H54 (cell line): Measurements from ENCODE around the gene NF1.
"Not testable (repeated sequence)": the region's sequence is repeated elsewhere in the genome, so short reads cannot be mapped to it uniquely, and the experiment has no call there.

Source experiments
- DNase-seq: peaks from one replicate; pipeline ENCODE4 v3.0.0; 2011; ENCODE audit warnings: low spot score, mixed read lengths; ENCODE audit not compliant: insufficient read length
- FAIRE-seq: peaks from 3 replicates; lab custom pipeline; 2011; peaks lifted over from hg19 to GRCh38; lab: Jason Lieb, UNC
- POLR2A ChIP-seq: IDR thresholded peaks from 2 replicates; pipeline ENCODE4 v1.6.1; 2011; ENCODE audit warnings: low read depth, mild to moderate bottlenecking, low read length

NF1 gene

DNA sequence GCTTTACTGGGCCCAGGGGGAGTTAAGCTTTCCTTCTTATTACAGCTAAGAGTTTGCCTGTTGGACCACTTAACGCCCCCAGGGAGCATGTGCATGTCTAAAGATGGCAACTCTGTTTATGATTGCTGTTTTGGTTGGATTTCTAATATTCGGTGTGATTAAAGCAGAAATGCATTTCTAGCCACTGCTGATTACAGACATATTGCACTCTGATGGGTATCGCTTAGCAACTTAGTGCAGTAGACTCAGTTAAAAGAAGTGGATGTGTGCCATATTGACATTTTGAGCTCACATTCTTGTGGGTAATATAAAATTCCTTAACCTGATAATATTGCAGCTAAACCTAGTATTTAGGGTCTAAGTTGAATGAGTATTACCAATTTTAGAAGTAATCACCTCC, 4.2 kb downstream of the NF1 start:
- no peak for TF ChIP-seq POLR2A
- no peak for FAIRE-seq
- DNase-seq: no peak

GRCh38 chr17:31100840-31101459, 6.2 kb downstream of the NF1 start:
- TF ChIP-seq POLR2A: no peak
- DNase-seq (no peak), FAIRE-seq (no peak)

- DNase-seq: no peak
- no peak for FAIRE-seq
- no peak for TF ChIP-seq POLR2A
Observed at GRCh38 chr17:31101943-31102342, 7.2 kb downstream of the NF1 start.

GRCh38 chr17:31105991-31106390, 11.2 kb downstream of the NF1 start:
- FAIRE-seq (no peak), DNase-seq (no peak)
- no peak for TF ChIP-seq POLR2A

GRCh38 chr17:31111183-31111582, 16.4 kb downstream of the NF1 start:
- no peak for FAIRE-seq
- TF ChIP-seq POLR2A: no peak
- DNase-seq: no peak

DNA sequence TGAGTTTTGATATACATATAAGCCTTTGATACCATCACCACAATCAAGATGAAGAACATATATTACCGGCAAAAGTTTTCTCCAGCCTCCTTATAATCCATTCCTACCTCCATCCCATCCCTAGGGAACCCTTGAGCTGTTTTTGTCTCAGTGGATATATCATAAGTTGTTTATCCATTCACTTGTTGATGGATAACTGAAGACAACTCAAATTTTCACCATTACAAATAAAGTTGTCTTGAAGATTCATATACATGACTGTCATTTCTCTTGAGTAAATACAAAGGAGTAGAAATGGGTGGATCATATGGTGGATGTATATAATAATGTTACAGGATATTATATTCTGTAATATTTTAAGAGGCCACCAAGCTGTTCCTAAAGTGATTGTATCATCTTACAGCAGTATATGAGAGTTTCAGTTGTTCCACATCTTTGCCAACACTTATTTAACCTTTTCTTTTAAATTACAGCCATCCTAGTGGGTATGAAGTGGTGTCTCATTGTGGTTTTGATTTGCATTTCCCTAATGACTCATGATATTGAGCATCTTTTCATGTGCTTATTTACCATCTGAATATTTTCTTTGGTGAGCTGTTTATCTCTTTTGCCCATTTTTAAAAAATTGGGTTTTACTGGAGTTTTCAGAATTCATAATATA, 17.4 kb downstream of the NF1 start:
- no peak for FAIRE-seq
- TF ChIP-seq POLR2A: no peak

GRCh38 chr17:31113368-31113767, 18.6 kb downstream of the NF1 start:
- not testable (repeated sequence) for DNase-seq
- FAIRE-seq: peak; percentile 84

More for the DNA sequence above, 17.4 kb downstream of the NF1 start:
- DNase-seq: no peak

- DNase-seq: no peak
- FAIRE-seq: no peak
- no peak for TF ChIP-seq POLR2A
Observed at GRCh38 chr17:31113939-31114338, 19.2 kb downstream of the NF1 start.

DNA sequence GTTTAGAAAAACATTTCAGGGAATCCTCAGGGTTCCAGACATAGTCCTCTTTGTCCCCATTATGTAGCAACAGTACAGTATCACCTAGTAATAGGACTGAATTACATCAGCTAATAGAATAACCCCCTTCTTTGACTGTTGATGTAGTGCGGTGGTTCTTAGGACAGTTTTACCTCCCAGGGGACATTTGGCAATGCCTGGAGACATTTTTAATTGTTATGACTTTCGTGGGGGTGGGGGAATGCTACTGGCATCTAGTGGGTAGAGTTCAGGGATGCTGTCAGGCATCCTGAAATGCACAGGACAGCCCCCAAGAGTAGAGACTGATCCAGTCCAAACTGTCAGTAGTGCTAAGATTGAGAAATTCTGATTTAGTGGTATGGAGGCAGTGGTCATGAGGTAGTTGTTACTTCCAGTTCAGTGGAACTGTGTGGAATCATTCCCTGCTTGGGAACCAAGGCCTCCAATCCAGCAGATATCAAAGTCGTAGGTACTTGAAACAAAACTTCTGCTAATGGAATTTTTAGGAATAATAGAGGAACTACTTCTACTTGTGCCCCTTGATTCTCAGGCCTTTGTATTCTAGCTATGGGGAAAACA, 20.3 kb downstream of the NF1 start:
- DNase-seq (no peak), FAIRE-seq (no peak)
- no peak for TF ChIP-seq POLR2A

DNA sequence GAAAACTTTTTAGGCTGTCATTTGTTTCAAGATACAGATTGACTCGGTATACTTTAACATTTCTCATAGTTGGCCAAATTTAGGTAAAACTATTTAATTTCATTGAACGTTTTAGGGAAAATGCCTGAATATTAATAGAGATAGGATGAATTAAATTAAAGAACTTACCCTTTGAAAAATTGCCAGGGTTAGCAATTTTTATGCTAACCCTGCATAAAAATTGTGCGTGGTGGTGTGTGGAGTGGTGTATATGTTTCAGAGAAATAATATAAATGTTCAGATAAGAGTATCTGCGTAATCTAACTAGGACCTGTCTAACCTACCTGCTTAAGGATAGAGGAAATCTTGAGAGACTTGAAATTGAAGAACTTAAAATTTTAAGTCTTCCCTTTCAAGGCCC, 21.4 kb downstream of the NF1 start:
- FAIRE-seq: no peak
- no peak for DNase-seq
- TF ChIP-seq POLR2A: no peak

DNA sequence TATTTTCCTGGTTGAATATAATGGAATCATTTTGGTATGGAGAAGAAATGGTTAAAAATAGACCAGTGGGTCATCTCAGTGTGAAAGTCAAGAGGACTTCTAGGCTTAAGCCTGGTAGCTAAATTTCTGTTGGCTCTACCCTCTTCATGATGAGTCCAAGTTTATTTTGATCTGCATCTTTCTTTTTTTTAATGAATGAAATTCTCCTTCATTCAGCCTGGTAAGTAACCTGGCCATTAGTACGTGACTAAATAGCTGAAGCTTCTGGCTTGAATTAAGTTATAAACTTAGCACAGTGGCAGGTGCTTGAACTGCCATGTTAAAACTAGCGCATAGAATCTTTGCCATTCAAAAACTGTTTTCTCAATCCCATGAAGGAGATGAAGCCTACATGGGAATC, 28.0 kb downstream of the NF1 start:
- TF ChIP-seq POLR2A: no peak
- FAIRE-seq: no peak
- no peak for DNase-seq

DNA sequence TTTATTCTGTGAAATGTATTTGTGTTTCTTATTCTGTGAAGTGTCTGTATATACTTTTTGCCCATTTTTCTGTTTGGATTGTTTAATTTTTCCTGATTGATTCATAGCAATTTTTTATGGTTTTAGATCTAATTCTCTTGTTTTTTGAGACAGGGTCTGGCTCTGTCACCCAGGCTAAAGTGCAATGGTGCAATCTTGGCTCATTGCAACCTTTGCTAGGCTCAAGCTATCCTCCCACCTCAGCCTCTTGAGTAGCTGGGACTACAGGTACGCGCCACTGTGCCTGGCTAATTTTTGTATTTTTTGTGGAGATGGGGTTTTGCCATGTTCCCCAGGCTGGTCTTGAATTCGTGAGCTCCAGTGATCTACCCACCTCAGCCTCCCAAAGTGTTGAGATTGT, 31.5 kb downstream of the NF1 start:
- no peak for TF ChIP-seq POLR2A
- FAIRE-seq: no peak
- DNase-seq: no peak

DNA sequence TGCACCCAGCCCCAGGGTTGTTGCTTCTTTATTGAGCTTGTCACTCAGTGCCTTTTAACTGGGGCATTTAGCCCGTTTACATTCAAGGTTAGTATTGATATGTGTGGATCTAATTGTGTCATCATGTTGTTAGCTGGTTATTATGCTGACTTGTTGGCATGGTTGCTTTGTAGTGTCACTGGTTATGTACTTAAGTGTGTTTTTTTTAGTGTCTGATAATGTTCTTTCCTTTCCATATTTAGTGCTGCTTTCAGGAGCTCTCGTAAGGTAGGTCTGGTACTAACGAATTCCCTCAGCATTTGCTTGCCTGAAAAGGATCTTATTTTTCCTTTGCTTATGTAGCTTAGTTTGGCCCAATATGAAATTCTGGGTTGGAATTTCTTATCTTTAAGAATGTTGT, 33.5 kb downstream of the NF1 start:
- no peak for DNase-seq
- FAIRE-seq: no peak
- no peak for TF ChIP-seq POLR2A

GRCh38 chr17:31130286-31131224, 35.8 kb downstream of the NF1 start:
- no peak for TF ChIP-seq POLR2A
- FAIRE-seq (no peak), DNase-seq (no peak)
